HepG2 (cell line): ENCODE results near the gene PIK3CD. TPM values are rescaled to one million over a fixed set of nuclear protein-coding genes. Genes with fewer than 3 reads are reported as not detected.

Experiments used
- ATAC-seq: fragments of 200-7000 bp; cut with Tn5 transposase; 3 replicates; pipeline ENCODE4 v1.9.1; 2020; ENCODE audit warnings: mild to moderate bottlenecking, moderate library complexity
- BruUV-seq: library from RNA; stranded (reverse); fragments of 400-500 nt; replicated peaks from 2 replicates; lab custom pipeline; 2021; lab: Mats Ljungman, UMichigan
- CTCF ChIA-PET: fragments of 300-600 bp; formaldehyde crosslinking; extraction: SDS; loops from one replicate; lab custom pipeline; 2021; ENCODE audit warnings: low total read pairs, inconsistent platforms, low intra/inter-chr PET ratio; lab: Yijun Ruan, JAX
- POLR2A ChIA-PET: fragments of 350-600 bp; sonication (Branson Sonifier 250); formaldehyde crosslinking; loops from one replicate; lab custom pipeline; 2020; ENCODE audit warnings: antibody characterized with exemption, inconsistent platforms; lab: Yijun Ruan, JAX
- DNase-seq: peaks from one replicate; pipeline ENCODE4 v3.0.0-alpha.2; 2015; ENCODE audit warnings: low spot score
- FAIRE-seq: peaks from 3 replicates; lab custom pipeline; 2011; peaks lifted over from hg19 to GRCh38; lab: Jason Lieb, UNC
- H2AFZ ChIP-seq: one replicate; pipeline ENCODE4 v1.6.1; 2011; ENCODE audit warnings: low read length, inconsistent platforms
- H3K27ac ChIP-seq: fragments of 300-600 bp; 3 replicates; pipeline ENCODE4 v1.8.0; 2011; ENCODE audit warnings: mixed run types, mild to moderate bottlenecking, mixed read lengths, low read length, inconsistent platforms; ENCODE audit not compliant: insufficient read depth; ENCODE audit errors: extremely low read length
- H3K27me3 ChIP-seq, 2 experiments: fragments of 200-600 bp in 1 of 2; 2 replicates in 1 of 2; 3 replicates in 1 of 2; pipeline versions ENCODE4 v1.6.0 to v1.8.0; 2011; ENCODE audit warnings: low read length in 2 of 2, mild to moderate bottlenecking in 2 of 2, moderate library complexity in 2 of 2, inconsistent platforms in 1 of 2; ENCODE audit not compliant: insufficient read depth in 2 of 2, control insufficient read depth in 1 of 2
- H3K36me3 ChIP-seq, 2 experiments: fragments of 200-600 bp in 1 of 2; replicated peaks in 1 of 2; 2 replicates in 1 of 2; 3 replicates in 1 of 2; pipeline versions ENCODE4 v1.5.1 to v1.8.0; 2011; ENCODE audit warnings: low read length in 2 of 2, inconsistent platforms in 1 of 2; ENCODE audit not compliant: insufficient read depth in 2 of 2, control insufficient read depth in 1 of 2
- H3K4me1 ChIP-seq: 2 replicates; pipeline ENCODE4 v1.5.1; 2012; ENCODE audit warnings: low read length, inconsistent platforms; ENCODE audit not compliant: insufficient read depth
- H3K4me2 ChIP-seq: 2 replicates; pipeline ENCODE4 v1.6.0; 2011; ENCODE audit warnings: low read depth, low read length, inconsistent platforms
- H3K4me3 ChIP-seq, 3 experiments: fragments of 200-600 bp in 1 of 3; sonication (generic), shearing (Covaris generic) in 1 of 3; replicated peaks in 1 of 3; 2 replicates each; pipeline ENCODE4 v1.5.1; 2011 to 2016; ENCODE audit warnings: low read length in 3 of 3, inconsistent platforms in 2 of 3, low read depth in 2 of 3, mild to moderate bottlenecking in 2 of 3, control low read depth in 1 of 3, mixed read lengths in 1 of 3; ENCODE audit not compliant: insufficient read depth in 1 of 3
- H3K79me2 ChIP-seq: one replicate; pipeline ENCODE4 v1.6.1; 2011; ENCODE audit warnings: low read length, inconsistent platforms; ENCODE audit not compliant: insufficient read depth
- H3K9ac ChIP-seq: 2 replicates; pipeline ENCODE4 v1.6.0; 2011; ENCODE audit warnings: mild to moderate bottlenecking, low read depth, low read length, inconsistent platforms; ENCODE audit not compliant: insufficient read depth
- H3K9me3 ChIP-seq: 2 replicates; pipeline ENCODE4 v1.5.1; 2012; ENCODE audit warnings: mild to moderate bottlenecking, low read length
- H4K20me1 ChIP-seq: 2 replicates; pipeline ENCODE4 v1.6.0; 2011; ENCODE audit warnings: inconsistent platforms, mild to moderate bottlenecking, low read length, moderate library complexity; ENCODE audit not compliant: insufficient read depth
- ARNT2 ChIP-seq: sonication (generic); formaldehyde crosslinking; IDR thresholded peaks from 2 replicates; pipeline ENCODE4 v1.8.0; 2022; ENCODE audit warnings: mild to moderate bottlenecking, low read depth, missing genetic modification reagents, moderate library complexity
- CREB1 ChIP-seq, 2 experiments: fragments of 450-650 bp in 1 of 2; IDR thresholded peaks; 2 replicates each; pipeline ENCODE4 v1.6.1; 2016 to 2017; ENCODE audit warnings: control low read depth in 1 of 2, mild to moderate bottlenecking in 1 of 2, missing compliant biosample characterization in 1 of 2, missing genetic modification characterization in 1 of 2
- GLI4 ChIP-seq: sonication (generic); formaldehyde crosslinking; IDR thresholded peaks from 2 replicates; pipeline ENCODE4 v1.5.1; 2020; ENCODE audit warnings: missing genetic modification reagents, mild to moderate bottlenecking, moderate library complexity, borderline replicate concordance
- HNRNPLL ChIP-seq: fragments of 200-400 bp; formaldehyde crosslinking; IDR thresholded peaks from 2 replicates; pipeline ENCODE4 v1.6.1; 2017; ENCODE audit warnings: mild to moderate bottlenecking, low read depth, low read length; ENCODE audit not compliant: poor library complexity, severe bottlenecking
- MTA3 ChIP-seq: sonication (generic); formaldehyde crosslinking; IDR thresholded peaks from 2 replicates; pipeline ENCODE4 v1.4.0; 2020; ENCODE audit warnings: missing genetic modification reagents
- PAWR ChIP-seq: sonication (generic); formaldehyde crosslinking; IDR thresholded peaks from 2 replicates; pipeline ENCODE4 v1.4.0; 2020; ENCODE audit warnings: missing genetic modification reagents, mild to moderate bottlenecking, borderline replicate concordance
- TBP ChIP-seq: sonication (generic); formaldehyde crosslinking; IDR thresholded peaks from 2 replicates; pipeline ENCODE4 v1.5.0; 2020; ENCODE audit warnings: missing genetic modification reagents
- ZC3H4 ChIP-seq: sonication (generic); formaldehyde crosslinking; IDR thresholded peaks from 2 replicates; pipeline ENCODE4 v1.4.0; 2020; ENCODE audit warnings: missing genetic modification reagents, borderline replicate concordance
- ZNF17 ChIP-seq: sonication (generic); formaldehyde crosslinking; IDR thresholded peaks from 2 replicates; pipeline ENCODE4 v1.5.0; 2020; ENCODE audit warnings: mild to moderate bottlenecking, missing genetic modification reagents
- ZNF44 ChIP-seq: sonication (generic); formaldehyde crosslinking; IDR thresholded peaks from 2 replicates; pipeline ENCODE4 v1.5.1; 2020; ENCODE audit warnings: mild to moderate bottlenecking, missing genetic modification reagents
- WGBS: methylation state at CpG from one replicate; pipeline ENCODE4 v1.1.6; 2017; ENCODE audit warnings: low lambda C conversion rate; 5-methylcytosine and 5-hydroxymethylcytosine counted together
- in situ Hi-C: cut with HindIII; loops from 2 replicates; pipeline ENCODE4 v1.10.0; 2017; ENCODE audit warnings: low pct_unique_long_range_greater_than_20kb; ENCODE audit not compliant: extremely low pct_ligation_motif_present
- intact Hi-C: fragments of 100-400 bp; cut with micrococcal nuclease; formaldehyde crosslinking; loops from one replicate; pipeline ENCODE4 v1.10.0; 2022; ENCODE audit not compliant: unreplicated experiment
- polyA plus RNA-seq, 8 experiments: library from polyadenylated mRNA; depleted of rRNA in 3 of 8; stranded (reverse) in 7 of 8; unstranded in 1 of 8; fragments of >200 nt; fragmentation: Illumina TruSeq in 4 of 8; extraction: Trizol in 4 of 8; gene quantifications; 2 replicates each; pipeline versions ENCODE4 v1.2.1 to v1.2.3, GENCODE V29; 2011 to 2016; ENCODE audit warnings: low read depth in 4 of 8, missing spikeins in 1 of 8, mixed read lengths in 1 of 8; ENCODE audit not compliant: insufficient read depth in 1 of 8
- total RNA-seq, 5 experiments: library from RNA; depleted of rRNA; stranded (reverse); fragments of >200 nt; fragmentation: Illumina TruSeq; extraction: Trizol; gene quantifications; 2 replicates each; pipeline ENCODE4 v1.2.3, GENCODE V29; 2016; ENCODE audit warnings: low read depth in 1 of 5
- TF ChIP-seq, protein P1 (sequence below): sonication (generic); formaldehyde crosslinking; IDR thresholded peaks from 2 replicates; pipeline ENCODE4 v1.5.0; 2020; ENCODE audit warnings: mild to moderate bottlenecking, missing genetic modification reagents
- TF ChIP-seq, protein P2 (sequence below): sonication (generic); formaldehyde crosslinking; IDR thresholded peaks from 2 replicates; pipeline ENCODE4 v1.4.0; 2020; ENCODE audit warnings: mild to moderate bottlenecking, missing genetic modification reagents, borderline replicate concordance

PIK3CD gene
- total and polyA plus RNA-seq, 2 of the 13 experiments (the other 11 are each of a cell fraction or from before 2014, with no cell fraction given) = 7.1 to 10.0 TPM

DNA sequence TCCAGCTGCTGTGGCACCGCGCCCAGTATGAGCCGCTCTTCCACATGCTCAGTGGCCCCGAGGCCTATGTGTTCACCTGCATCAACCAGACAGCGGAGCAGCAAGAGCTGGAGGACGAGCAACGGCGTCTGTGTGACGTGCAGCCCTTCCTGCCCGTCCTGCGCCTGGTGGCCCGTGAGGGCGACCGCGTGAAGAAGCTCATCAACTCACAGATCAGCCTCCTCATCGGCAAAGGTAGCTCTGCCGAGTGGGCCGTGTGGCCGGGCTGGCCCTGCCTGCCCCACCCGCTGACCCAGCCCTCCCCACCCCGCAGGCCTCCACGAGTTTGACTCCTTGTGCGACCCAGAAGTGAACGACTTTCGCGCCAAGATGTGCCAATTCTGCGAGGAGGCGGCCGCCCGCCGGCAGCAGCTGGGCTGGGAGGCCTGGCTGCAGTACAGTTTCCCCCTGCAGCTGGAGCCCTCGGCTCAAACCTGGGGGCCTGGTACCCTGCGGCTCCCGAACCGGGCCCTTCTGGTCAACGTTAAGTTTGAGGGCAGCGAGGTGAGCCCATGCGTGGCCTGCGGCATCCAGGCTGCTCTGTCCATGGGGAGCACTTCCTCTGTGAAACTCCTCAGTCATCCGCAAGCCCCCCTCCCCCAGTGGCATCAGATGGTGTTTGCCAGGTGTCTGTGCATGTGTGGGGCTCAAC is 64.2 kb downstream of the PIK3CD start (continued):
- TF ChIP-seq HNRNPLL = no peak
- TF ChIP-seq MTA3 (CRISPR knock-in tag) = no peak
- no peak for TF ChIP-seq TBP (CRISPR knock-in tag)
- TF ChIP-seq, protein P1, sequence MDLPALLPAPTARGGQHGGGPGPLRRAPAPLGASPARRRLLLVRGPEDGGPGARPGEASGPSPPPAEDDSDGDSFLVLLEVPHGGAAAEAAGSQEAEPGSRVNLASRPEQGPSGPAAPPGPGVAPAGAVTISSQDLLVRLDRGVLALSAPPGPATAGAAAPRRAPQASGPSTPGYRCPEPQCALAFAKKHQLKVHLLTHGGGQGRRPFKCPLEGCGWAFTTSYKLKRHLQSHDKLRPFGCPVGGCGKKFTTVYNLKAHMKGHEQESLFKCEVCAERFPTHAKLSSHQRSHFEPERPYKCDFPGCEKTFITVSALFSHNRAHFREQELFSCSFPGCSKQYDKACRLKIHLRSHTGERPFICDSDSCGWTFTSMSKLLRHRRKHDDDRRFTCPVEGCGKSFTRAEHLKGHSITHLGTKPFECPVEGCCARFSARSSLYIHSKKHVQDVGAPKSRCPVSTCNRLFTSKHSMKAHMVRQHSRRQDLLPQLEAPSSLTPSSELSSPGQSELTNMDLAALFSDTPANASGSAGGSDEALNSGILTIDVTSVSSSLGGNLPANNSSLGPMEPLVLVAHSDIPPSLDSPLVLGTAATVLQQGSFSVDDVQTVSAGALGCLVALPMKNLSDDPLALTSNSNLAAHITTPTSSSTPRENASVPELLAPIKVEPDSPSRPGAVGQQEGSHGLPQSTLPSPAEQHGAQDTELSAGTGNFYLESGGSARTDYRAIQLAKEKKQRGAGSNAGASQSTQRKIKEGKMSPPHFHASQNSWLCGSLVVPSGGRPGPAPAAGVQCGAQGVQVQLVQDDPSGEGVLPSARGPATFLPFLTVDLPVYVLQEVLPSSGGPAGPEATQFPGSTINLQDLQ (CRISPR knock-in tag) = no peak
- TF ChIP-seq CREB1 (IDR thresholded peaks at IDR 0.05) = no peak
- no peak for TF ChIP-seq CREB1 (CRISPR knock-in tag; IDR thresholded peaks at IDR 0.05)

DNA sequence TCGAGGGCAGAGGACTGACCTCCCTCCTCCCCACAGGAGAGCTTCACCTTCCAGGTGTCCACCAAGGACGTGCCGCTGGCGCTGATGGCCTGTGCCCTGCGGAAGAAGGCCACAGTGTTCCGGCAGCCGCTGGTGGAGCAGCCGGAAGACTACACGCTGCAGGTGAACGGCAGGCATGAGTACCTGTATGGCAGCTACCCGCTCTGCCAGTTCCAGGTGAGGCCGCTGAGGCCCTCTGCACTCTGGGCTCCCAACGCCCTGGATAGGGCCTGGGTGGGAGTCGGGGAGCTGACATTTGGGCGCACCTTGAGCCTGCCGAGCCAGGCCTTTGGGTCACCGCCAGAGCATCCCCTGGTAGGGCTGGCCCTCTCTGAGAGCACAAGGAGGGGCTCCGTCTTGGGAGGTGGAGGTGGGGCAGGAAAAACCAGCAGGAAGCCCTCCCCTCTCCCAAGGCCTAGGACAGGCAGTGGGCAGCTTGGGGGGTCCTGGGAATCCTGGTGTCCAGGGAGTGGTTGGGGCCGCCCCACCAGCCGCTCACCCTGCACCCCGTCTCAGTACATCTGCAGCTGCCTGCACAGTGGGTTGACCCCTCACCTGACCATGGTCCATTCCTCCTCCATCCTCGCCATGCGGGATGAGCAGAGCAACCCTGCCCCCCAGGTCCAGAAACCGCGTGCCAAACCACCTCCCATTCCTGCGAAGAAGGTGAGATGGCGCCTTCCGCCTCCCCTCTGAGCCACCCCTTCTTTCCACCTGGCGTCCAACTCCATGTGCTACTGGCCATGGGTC is 65.1 kb downstream of the PIK3CD start:
- Histone ChIP-seq H3K36me3 (peaks cover 3 to 11% of the 10 kb centered on the region in 2 experiments; a peak in 4 of 5 replicates), H3K9ac (peak overlapping the region; percentile 87), H2AFZ (no peak overlapping the region), H3K4me1 (peaks cover 42% of the 10 kb centered on the region), H3K4me3 (peak overlapping the region; percentile 56 to 83 (median 65)), H3K27ac (peak overlapping the region; percentile 97), H3K4me2 (peak overlapping the region; percentile 97), H4K20me1 (no peaks in the 10 kb centered on the region), H3K27me3 (no peaks in the 10 kb centered on the region), H3K9me3 (no peaks in the 10 kb centered on the region), H3K79me2 (peaks cover 16% of the 10 kb centered on the region)
- FAIRE-seq = no peak
- no peak for DNase-seq
- CTCF ChIA-PET = interaction anchor here (1.3 to 2.1 kb wide), 2 partner anchors 14 to 90 kb away, joined by 5 to 12 read pairs; no protein-coding TSS in a partner anchor
- POLR2A ChIA-PET = interaction anchor here (0.9 to 3.4 kb wide), 12 partner anchors 12 to 318 kb away, joined by 3 to 35 read pairs (median 4); partner anchors contain the start of genes CTNNBIP1, LZIC and NMNAT1
- BruUV-seq = no TSS peak
- in situ Hi-C loops (no loop called here), intact Hi-C loops (loop anchor here (1.0 kb wide), 1 partner anchor 89 kb away; no protein-coding TSS in a partner anchor)
- ATAC-seq = no peak
- 72% methylated on average over 8 of the region's 29 CpGs for WGBS
- 0 out of 2 replicates have a peak, but pooled peaks have one; percentile 54 for TF ChIP-seq ZNF17 (CRISPR knock-in tag)
- peak; percentile 46; the same call in 1 of the 2 replicates for TF ChIP-seq GLI4 (CRISPR knock-in tag)
- TF ChIP-seq ZC3H4 = no peak
- TF ChIP-seq PAWR (CRISPR knock-in tag) = 0 out of 2 replicates have a peak, but pooled peaks have one; percentile 23
- TF ChIP-seq ARNT2 = 0 out of 2 replicates have a peak, but pooled peaks have one; percentile 3
- TF ChIP-seq, protein P2, sequence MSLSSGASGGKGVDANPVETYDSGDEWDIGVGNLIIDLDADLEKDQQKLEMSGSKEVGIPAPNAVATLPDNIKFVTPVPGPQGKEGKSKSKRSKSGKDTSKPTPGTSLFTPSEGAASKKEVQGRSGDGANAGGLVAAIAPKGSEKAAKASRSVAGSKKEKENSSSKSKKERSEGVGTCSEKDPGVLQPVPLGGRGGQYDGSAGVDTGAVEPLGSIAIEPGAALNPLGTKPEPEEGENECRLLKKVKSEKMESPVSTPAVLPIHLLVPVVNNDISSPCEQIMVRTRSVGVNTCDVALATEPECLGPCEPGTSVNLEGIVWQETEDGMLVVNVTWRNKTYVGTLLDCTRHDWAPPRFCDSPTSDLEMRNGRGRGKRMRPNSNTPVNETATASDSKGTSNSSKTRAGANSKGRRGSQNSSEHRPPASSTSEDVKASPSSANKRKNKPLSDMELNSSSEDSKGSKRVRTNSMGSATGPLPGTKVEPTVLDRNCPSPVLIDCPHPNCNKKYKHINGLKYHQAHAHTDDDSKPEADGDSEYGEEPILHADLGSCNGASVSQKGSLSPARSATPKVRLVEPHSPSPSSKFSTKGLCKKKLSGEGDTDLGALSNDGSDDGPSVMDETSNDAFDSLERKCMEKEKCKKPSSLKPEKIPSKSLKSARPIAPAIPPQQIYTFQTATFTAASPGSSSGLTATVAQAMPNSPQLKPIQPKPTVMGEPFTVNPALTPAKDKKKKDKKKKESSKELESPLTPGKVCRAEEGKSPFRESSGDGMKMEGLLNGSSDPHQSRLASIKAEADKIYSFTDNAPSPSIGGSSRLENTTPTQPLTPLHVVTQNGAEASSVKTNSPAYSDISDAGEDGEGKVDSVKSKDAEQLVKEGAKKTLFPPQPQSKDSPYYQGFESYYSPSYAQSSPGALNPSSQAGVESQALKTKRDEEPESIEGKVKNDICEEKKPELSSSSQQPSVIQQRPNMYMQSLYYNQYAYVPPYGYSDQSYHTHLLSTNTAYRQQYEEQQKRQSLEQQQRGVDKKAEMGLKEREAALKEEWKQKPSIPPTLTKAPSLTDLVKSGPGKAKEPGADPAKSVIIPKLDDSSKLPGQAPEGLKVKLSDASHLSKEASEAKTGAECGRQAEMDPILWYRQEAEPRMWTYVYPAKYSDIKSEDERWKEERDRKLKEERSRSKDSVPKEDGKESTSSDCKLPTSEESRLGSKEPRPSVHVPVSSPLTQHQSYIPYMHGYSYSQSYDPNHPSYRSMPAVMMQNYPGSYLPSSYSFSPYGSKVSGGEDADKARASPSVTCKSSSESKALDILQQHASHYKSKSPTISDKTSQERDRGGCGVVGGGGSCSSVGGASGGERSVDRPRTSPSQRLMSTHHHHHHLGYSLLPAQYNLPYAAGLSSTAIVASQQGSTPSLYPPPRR (CRISPR knock-in tag) = no peak; the same call in 1 of the 2 replicates
- 0 out of 2 replicates have a peak, but pooled peaks have one; percentile 64 for TF ChIP-seq ZNF44 (CRISPR knock-in tag)
